ENCODE results near the gene CAPNS1.

Gene CAPNS1

DNA sequence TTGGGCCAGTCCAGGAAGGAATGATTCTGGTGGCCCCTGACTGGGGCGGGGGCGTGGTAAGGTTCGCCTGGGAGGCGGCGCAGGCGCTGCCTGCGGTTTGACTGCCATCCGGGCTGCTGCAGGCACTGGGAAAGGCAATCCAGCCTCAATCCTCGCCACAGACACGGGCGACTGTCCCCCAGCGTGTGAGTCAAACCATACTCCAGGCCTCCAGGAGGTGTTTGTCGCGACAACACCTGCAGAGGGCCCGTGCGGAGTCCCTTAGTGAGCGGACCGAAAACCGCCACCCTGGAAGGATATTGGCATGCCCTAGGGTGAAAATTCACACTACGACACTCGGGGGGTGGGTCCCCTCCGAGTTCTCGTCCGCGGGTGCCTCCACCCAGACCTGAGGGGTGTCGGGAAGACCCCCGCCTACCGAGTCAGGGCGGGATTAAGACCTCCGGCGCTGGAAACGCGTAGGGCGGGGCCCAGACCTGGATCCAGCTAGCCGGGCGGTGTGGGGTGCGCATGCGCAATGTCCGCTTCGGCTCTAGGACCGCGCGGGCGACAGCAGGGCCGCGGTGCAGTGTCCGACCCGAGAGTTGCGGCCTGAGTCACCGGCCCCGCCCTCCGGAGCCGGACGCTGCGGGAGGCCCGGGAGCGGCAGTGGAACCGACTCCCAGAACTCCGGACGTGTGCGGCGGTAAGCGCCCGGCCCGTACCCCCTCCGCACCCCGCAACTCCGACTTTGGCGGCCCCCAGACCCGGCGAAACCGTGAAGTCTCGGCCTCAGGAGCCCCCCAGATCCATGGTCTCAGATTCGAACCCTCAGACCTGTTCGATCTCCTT is at the start of gene CAPNS1:
Gene CAPNS1 (plus strand): TSS at position 594 of the 831 bp plus-strand sequence. CDS start 946 bp downstream, outside the sequence.
- DNase-seq (ENCODE audit: low read depth in 3 of 3, low spot score in 1 of 3): peak; percentile 75 to 84 (median 78)

DNA sequence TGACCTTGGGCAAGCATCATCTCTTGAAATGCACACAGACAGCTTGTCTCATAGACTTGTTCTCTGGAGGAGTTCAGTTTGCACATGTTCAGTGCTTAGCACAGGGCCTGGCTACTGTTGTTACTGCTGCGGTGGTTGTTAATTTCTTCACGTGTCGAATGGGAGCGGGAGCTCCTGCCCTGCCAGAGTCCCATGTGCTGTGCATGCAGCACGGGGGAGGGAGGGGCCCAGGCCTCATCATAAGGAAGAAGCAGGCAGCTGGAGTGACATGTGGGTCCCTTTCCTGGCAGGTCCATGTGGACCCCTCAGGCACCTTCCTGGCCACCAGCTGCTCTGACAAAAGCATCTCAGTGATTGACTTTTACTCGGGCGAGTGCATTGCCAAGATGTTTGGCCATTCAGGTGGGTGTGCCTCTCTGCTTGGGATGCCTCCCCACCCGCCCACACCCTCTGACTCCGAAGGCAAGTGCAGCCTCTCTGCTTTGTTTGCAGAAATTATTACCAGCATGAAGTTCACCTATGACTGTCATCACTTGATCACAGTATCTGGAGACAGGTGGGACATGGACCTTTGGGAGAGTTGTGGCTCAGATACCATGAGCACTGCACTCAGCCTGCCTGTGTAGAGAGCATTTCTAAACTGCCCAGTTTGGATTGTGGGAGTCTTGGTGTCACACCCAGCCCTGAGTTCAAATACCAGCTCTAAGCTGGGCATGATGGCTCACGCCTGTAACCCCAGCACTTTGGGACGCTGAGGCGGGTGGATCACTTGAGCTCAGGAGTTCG is 48.8 kb upstream of the CAPNS1 start:
- DNase-seq (ENCODE audit: low read depth in 3 of 3, low spot score in 1 of 3): no peak

DNA sequence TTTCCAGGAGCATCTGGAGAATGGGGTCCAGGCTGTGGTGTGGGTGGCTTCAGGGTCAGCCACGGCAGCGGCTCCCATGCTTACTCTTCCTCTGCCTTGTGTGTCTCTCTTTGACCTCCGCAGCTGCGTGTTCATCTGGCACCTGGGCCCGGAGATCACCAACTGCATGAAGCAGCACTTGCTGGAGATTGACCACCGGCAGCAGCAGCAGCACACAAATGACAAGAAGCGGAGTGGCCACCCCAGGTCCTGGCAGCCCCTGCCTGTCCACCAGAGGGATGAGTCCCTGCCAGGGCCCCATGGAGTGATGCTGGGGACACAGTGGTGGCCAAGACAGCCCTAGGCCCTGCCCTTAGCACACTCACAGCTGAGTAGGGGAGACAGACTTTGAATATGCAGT is 47.3 kb upstream of the CAPNS1 start:
- no peak for DNase-seq (ENCODE audit: low read depth in 3 of 3, low spot score in 1 of 3)

DNA sequence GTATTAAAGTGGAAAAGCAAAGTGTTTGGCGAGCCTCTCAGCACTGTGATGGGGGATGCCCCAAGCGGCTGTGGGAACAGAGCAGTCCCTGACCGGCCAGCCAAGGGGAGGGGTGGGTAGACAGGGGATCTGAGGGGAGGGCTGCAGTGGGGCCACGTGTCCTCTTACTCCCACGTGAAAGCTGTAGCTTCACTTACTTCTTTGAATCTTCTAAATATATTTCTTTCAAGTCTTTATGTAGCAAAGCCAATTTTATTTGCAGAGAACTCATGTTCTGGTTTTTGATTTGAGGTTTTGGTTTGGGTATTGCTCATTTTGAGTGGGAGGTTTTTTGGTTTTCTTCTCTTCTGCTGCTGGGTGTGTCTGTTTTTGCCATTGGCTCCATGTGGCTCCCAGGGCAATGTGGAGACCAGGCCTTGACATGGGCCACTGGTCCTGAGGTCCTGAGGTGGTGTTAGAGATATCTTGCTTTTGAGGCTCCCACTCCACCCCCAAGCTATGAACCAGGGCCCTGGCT is 46.7 kb upstream of the CAPNS1 start:
- no peak for DNase-seq (ENCODE audit: low read depth in 3 of 3, low spot score in 1 of 3)

DNA sequence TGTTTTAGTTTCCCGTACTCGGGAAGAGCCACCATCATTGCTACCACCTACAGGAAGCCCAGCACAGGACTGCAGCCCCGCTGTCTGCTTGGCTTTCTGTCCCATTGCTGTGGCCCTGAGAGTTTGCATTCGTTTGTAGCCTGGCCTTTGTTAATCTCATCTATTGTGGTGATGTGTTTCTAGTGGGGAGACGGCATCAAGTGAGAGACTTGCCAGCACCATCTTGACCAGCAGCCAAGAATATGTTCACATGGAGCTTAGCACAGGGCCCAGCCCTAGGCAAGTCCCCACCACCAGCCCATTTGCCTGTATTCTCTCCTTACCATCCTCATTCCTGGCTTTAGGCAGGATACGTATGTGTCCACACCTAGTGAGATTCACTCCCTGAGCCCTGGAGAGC is 46.2 kb upstream of the CAPNS1 start:
- no peak for DNase-seq (ENCODE audit: low read depth in 3 of 3, low spot score in 1 of 3)

DNA sequence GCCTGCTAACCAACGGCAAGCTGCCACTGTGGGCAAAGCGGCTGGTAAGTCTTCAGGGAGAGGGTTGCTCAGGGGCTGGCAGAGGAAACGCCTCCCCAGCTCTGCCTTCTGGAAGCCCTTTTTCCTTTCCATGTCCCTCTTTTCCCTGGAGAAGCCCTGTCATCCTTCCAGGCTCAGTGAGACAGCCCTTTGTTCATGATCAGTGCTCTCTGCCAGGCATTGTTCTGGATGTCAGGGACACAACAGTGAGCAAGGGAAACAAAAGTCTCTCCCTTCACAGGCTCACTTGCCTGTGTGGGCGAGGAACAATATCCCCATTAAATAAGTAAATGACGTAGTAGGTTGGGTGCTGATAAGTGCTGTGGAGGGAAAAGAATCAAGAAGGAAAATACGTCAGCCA is 42.8 kb upstream of the CAPNS1 start:
- no peak for DNase-seq (ENCODE audit: low read depth in 3 of 3, low spot score in 1 of 3)

DNA sequence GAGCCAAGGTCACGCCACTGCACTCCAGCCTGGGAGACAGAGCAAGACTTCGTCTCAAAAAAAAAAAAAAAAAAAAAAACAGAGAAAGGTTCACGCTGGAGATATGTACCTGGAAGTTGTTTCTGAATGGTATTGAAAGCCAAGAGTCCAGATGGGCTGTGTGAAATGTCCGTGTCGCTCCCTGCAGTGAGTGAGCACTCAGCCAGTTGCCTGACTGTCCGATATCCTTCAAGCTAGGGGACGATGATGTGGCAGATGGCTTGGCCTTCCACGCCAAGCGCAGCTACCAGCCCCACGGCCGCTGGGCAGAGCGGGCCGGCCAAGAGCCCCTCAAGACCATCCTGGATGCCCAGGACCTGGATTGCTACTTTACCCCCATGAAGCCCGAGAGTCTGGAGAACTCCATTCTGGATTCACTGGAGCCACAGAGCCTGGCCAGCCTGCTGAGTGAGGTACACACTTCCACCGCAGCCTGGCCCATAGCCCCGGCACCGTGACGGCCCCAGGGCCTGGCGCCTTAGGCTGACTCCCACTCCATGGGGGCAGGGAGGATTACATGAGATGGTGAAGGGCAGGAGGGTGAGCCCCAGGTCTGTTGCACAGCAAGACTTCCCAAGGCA is 40.6 kb upstream of the CAPNS1 start:
- no peak for DNase-seq (ENCODE audit: low read depth in 3 of 3, low spot score in 1 of 3)

DNA sequence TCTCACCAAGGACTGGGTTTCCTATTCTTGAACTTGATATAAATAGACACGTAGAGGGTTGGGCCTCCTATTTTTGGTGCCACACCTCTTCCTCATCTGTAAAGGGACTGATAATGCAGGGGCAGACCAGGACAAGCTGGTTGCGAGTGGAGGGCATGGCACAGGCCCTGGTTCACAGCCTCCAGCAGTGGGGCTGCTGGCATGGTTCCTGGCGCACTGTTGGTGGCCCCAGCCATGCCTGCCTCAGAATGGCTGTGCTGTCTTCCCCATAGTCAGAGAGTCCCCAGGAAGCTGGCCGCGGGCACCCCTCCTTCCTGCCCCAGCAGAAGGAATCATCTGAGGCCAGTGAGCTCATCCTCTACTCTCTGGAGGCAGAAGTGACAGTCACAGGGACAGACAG is 39.4 kb upstream of the CAPNS1 start:
- no peak for DNase-seq (ENCODE audit: low read depth in 3 of 3, low spot score in 1 of 3)

DNA sequence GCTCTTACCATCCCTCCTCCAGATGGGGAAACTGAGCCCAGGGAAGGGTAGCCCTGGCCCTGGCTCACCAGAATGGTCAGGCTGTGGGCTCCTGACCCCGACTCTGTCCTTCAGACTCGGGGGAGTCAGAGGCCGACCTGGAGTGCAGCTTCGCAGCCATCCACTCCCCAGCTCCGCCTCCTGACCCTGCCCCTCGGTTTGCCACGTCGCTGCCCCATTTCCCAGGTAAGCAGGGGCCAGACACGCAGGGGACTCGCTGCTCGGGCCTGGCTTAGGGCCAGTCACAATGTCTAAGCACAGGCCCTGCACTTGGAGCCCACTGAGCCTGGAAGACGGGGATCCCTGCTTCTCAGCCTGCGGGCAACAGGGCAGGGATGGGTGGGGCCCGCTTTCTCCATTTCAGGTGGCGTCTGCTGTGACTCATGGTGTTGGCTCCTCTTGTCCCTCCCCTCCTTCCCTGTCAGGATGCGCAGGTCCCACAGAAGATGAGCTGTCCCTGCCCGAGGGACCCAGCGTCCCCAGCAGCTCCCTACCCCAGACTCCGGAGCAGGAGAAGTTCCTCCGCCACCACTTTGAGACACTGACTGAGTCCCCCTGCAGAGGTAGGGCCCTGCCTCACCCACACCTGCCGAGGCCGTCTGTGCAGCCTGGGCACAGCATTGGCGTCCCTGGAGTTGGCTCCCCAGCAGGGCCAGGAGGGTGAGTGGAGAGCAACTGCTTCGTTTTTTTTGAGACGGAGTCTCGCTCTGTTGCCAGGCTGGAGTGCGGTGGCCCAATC is 38.1 kb upstream of the CAPNS1 start:
- DNase-seq (ENCODE audit: low read depth in 3 of 3, low spot score in 1 of 3): no peak

DNA sequence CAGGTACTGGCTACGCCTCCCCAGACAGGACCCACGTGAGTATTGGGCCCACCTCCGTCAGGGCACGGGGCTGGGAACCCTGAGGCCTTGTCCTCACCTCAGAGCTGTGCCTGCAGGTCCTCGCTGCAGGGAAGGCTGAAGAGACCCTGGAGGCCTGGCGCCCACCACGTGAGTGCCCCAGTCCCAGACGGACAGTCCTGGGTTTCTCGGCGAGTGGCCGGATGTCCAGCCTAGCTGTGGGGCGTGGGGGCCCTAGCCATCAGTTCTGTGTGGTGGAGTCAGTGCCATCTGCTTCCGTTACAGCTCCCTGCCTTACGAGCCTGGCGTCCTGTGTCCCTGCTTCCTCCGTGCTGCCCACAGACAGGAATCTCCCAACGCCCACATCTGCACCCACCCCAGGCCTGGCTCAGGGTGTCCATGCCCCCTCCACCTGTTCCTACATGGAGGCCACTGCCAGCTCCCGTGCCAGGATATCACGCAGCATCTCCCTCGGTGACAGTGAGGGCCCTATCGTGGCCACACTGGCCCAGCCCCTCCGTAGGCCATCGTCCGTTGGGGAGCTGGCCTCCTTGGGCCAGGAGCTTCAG is 36.7 kb upstream of the CAPNS1 start:
- no peak for DNase-seq (ENCODE audit: low read depth in 3 of 3, low spot score in 1 of 3)

DNA sequence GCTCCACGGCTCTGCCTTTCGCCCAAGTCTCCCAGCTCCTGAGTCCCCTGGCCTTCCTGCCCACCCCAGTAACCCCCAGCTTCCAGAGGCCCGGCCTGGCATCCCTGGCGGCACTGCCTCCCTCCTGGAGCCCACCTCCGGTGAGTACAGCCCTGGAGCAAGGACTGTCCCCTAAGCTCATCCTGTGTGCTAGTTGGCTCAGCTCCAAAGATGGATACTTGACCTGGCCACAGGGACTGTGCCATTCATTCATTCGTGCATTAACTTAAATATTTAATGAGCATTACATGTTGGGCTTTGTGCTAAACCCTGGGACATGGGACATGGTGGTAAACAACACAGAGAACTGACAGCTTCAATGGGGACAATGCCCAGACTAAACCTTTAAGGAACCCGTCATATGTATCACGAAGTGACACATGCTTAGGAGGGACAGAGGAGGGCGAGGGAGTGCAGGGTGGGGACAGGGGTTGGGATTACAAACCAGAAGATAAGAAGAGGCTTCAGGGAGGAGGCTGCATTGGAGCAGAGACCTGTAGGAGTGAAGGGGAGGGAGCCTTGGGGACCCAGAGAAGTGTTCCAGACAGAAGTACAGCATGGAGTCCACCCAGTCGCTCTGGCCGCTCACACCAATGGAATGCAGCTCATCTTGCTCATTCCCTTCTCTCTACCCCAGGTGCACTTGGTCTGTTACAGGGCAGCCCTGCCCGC is 35.9 kb upstream of the CAPNS1 start:
- DNase-seq (ENCODE audit: low read depth in 3 of 3, low spot score in 1 of 3): no peak

DNA sequence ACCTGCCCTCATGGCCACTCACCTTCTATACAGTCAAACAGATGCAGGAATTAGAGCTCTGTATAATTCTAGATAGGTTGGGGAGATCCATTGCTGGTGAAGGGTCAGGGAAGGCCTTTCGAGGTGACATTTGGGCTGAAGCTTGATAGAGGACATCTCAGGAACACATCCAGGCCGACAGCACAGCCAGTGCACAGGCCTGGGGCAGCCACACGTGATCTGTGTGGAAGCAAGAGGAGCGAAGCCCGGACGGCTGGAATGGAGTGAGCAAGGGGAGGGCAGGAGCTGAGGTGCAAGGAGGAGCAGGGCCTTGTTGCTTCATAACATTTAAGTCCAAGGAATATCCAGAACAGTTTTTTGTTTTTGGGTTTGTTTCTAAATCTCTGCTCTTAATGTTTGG is 33.4 kb upstream of the CAPNS1 start:
- no peak for DNase-seq (ENCODE audit: low read depth in 3 of 3, low spot score in 1 of 3)

DNA sequence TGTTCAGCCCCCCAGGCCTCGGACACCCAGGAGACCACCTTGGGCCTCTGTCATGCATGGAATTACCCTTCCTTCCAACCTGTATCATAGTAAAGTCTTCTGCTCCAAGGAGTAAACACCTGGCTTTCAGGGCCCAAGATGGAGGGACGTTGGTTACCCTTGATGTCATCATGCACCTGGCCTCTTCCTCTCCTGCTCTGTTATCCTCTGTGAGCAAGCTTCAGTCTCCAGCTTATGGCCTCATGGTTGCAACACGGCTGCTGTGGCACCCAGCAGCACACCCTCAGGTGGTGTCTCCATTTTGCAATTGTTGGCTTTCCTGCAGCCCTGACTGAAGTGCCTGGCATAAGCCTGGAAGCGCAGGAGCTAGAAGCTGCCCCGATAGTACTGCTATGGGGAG is 32.9 kb upstream of the CAPNS1 start:
- no peak for DNase-seq (ENCODE audit: low read depth in 3 of 3, low spot score in 1 of 3)

DNA sequence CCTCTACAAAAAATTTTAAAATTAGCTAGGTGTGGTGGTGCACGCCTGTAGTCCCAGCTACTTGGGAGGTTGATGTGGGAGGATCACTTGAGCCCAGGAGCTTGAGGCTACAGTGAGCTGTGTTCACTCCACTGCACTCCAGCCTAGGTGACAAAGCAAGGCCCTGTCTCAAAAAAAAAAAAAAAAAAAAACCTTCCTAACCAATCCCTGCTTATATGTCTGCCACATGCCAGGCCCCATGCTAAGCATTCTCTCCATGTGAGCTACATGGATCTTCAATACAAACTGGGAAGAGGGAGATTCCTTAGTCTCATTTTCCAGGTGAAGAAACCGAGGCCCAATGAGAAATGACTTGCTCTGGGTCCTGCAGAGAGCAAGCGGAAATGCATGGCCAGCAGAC is 31.2 kb upstream of the CAPNS1 start:
- DNase-seq (ENCODE audit: low read depth in 3 of 3, low spot score in 1 of 3): no peak

DNA sequence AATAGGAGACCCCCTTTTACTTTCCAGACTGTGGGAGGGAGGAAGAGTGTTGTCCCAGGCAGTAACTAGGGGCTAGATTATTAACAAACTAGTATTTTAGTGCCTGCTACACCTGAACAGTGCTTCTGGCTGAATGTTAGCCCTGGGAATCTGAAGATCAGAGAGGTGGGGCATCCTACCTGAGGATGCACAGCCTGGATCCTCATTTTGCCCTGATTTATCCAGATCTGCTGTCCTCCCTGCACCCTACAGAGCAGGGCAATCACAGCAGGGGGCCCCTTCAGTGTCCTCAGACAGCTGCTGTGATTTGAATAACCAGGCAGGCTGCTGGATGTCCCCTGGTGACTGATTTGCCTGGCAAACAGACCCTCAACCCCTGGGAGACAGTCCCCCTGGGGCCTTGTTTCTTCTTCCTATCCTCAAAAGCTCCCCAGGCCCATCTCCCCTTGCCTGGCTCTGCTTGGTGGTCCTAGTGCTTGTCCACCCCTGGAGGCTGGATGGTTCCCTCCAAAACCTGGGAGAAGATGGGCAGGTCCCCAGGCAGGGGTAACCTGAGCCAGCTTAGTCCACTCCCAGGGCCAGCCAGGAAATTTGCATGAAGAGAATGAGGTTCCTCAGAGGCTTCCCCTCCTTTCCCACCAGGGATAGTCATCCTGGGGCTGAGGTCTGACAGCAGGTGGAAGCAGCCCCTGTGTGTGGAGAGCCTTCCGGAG is 29.2 kb upstream of the CAPNS1 start, which contains the start of gene OVOL3:
Gene OVOL3 (plus strand): TSS at position 657 of the 713 bp plus-strand sequence. CDS start 60 bp downstream, outside the sequence.
- no peak for DNase-seq (ENCODE audit: low read depth in 3 of 3, low spot score in 1 of 3)

DNA sequence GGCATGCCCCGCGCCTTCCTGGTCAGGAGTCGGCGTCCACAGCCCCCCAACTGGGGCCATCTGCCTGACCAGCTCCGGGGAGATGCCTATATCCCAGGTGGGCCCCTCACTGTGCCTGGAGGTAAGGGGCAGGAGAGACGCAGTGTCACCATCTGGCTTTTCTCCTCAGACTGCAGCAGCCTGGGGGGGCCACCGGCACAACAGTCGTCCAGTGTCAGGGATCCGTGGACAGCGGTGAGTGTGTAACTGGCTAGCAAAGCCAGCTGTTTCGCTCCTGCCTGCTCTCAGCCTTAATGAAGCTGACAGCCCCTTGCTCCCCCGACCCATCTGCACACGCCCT is 28.7 kb upstream of the CAPNS1 start:
- no peak for DNase-seq (ENCODE audit: low read depth in 3 of 3, low spot score in 1 of 3)

DNA sequence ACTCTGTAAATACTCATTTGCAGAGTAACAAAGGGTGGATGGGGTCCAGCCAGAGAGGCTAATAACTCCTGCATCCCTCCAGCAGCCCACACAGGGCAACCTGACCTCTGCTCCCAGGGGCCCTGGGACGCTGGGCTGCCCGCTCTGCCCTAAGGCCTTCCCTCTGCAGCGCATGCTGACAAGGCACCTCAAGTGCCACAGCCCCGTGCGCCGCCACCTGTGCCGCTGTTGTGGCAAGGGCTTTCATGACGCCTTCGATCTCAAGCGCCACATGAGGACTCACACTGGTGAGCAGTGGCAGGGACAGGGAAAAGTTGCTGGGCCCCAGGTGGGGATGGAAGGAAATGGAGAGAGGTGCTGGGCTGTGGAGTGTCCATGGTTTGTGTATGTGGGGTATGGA is 27.2 kb upstream of the CAPNS1 start:
- DNase-seq (ENCODE audit: low read depth in 3 of 3, low spot score in 1 of 3): no peak

DNA sequence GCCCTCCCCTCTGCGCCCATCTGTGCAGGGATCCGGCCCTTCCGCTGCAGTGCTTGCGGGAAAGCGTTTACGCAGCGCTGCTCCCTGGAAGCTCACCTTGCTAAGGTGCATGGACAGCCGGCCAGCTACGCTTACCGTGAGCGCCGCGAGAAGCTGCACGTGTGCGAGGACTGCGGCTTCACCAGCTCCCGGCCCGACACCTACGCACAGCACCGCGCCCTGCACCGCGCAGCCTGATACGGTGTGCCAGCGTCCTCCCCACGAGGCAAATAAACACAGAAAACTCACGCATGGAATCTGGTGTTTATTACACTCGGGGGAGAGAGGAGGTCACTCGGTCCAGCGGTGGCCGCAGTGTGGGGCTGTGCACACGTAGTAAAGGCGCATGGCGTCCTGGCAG is 26.4 kb upstream of the CAPNS1 start:
- DNase-seq (ENCODE audit: low read depth in 3 of 3, low spot score in 1 of 3): no peak

All from stimulated activated CD4-positive, alpha-beta T cell treated with anti-CD3 and anti-CD28 coated beads, TNF-alpha, amount 100 ng/mL, for 1 hour (primary cell).